Naive thymus-derived CD4-positive, alpha-beta T cell (primary cell): Measurements from ENCODE around the gene CD58. TPM values are rescaled to one million over a fixed set of nuclear protein-coding genes. Genes with fewer than 3 reads are reported as not detected.
A peak's percentile ranks its signal among the peaks of the same experiment; 100 is the strongest.

Source experiments
- ATAC-seq: fragments of 150-1000 bp; cut with Tn5 transposase; 2 replicates; pipeline ENCODE4 v1.10.0; 2021; ENCODE audit warnings: mild to moderate bottlenecking, moderate library complexity
- CTCF ChIA-PET: fragments of 350-600 bp; sonication (Branson Sonifier 250); formaldehyde crosslinking; loops from one replicate; lab custom pipeline; 2021; ENCODE audit warnings: antibody characterized with exemption; lab: Charles Lee
- POLR2A ChIA-PET: fragments of 350-600 bp; sonication (Branson Sonifier 250); formaldehyde crosslinking; loops from one replicate; lab custom pipeline; 2021; ENCODE audit warnings: antibody characterized with exemption, inconsistent platforms; lab: Charles Lee
- DNase-seq, 9 donors: peaks; one replicate each; pipeline versions ENCODE4 v3.0.0 to v3.0.0-alpha.2; 2020 to 2022; ENCODE audit warnings: mixed read lengths in 1 of 9
- H3K27ac ChIP-seq: one replicate; pipeline ENCODE4 v1.7.0; 2013; ENCODE audit warnings: mild to moderate bottlenecking, low read depth, low read length, moderate library complexity
- H3K27me3 ChIP-seq, 2 donors: one replicate each; pipeline ENCODE4 v1.7.0; 2013; ENCODE audit warnings: low read length in 2 of 2, mild to moderate bottlenecking in 2 of 2, moderate library complexity in 2 of 2; ENCODE audit not compliant: control insufficient read depth in 2 of 2, insufficient read depth in 2 of 2
- H3K36me3 ChIP-seq, 3 experiments: 1 replicate in 2 of 3; 2 replicates in 1 of 3; pipeline ENCODE4 v1.7.0; 2013; ENCODE audit warnings: low read length in 3 of 3, mild to moderate bottlenecking in 3 of 3, moderate library complexity in 1 of 3; ENCODE audit not compliant: insufficient read depth in 3 of 3, control insufficient read depth in 2 of 3
- H3K4me1 ChIP-seq, 2 donors: one replicate each; pipeline ENCODE4 v1.7.0; 2013; ENCODE audit warnings: low read length in 2 of 2, mild to moderate bottlenecking in 2 of 2, moderate library complexity in 1 of 2; ENCODE audit not compliant: control insufficient read depth in 2 of 2, insufficient read depth in 2 of 2
- H3K4me3 ChIP-seq: 2 replicates; pipeline ENCODE4 v1.7.0; 2013; ENCODE audit warnings: mild to moderate bottlenecking, low read length
- H3K9me3 ChIP-seq, 3 experiments: 1 replicate in 2 of 3; 2 replicates in 1 of 3; pipeline ENCODE4 v1.7.0; 2013; ENCODE audit warnings: low read length in 3 of 3; ENCODE audit not compliant: control insufficient read depth in 2 of 3
- H3K27ac Mint-ChIP-seq, 9 donors: one replicate each; pipeline ENCODE4 v1.8.0; 2020 to 2022; ENCODE audit warnings: mixed read lengths in 9 of 9, mild to moderate bottlenecking in 8 of 9, moderate library complexity in 5 of 9, inconsistent platforms in 2 of 9
- H3K27me3 Mint-ChIP-seq, 5 donors: one replicate each; pipeline ENCODE4 v1.8.0; 2021 to 2022; ENCODE audit warnings: mixed read lengths in 5 of 5, mild to moderate bottlenecking in 1 of 5
- H3K36me3 Mint-ChIP-seq, 5 donors: one replicate each; pipeline ENCODE4 v1.8.0; 2020 to 2022; ENCODE audit warnings: mixed read lengths in 5 of 5, mild to moderate bottlenecking in 3 of 5, inconsistent platforms in 1 of 5
- H3K4me1 Mint-ChIP-seq, 7 donors: one replicate each; pipeline ENCODE4 v1.8.0; 2020 to 2022; ENCODE audit warnings: mixed read lengths in 7 of 7, mild to moderate bottlenecking in 3 of 7, inconsistent platforms in 1 of 7
- H3K4me3 Mint-ChIP-seq, 10 donors: one replicate each; pipeline ENCODE4 v1.8.0; 2020 to 2022; ENCODE audit warnings: mild to moderate bottlenecking in 10 of 10, mixed read lengths in 10 of 10, moderate library complexity in 6 of 10, inconsistent platforms in 2 of 10
- H3K9me3 Mint-ChIP-seq, 11 donors: one replicate each; pipeline ENCODE4 v1.8.0; 2020 to 2022; ENCODE audit warnings: mixed read lengths in 11 of 11, mild to moderate bottlenecking in 4 of 11, inconsistent platforms in 1 of 11, moderate library complexity in 1 of 11
- intact Hi-C, 2 donors: fragments of 100-400 bp; cut with micrococcal nuclease; formaldehyde crosslinking; loops; one replicate each; pipeline ENCODE4 v1.15.1; 2023
- polyA plus RNA-seq, 2 donors: library from polyadenylated mRNA; unstranded; fragments of 300-500 nt; fragmentation: Illumina TruSeq; gene quantifications; one replicate each; pipeline ENCODE4 v1.2.3, GENCODE V29; 2021
- total RNA-seq, 6 experiments: library from RNA in 5 of 6; stranded (reverse) in 5 of 6; gene quantifications; 1 replicate in 5 of 6; 2 replicates in 1 of 6; pipeline ENCODE4 v1.2.3 and lab custom pipeline; 2021 to 2026

The CD58 gene
- total and polyA plus RNA-seq, 7 experiments from 2014 or later = 1.3 to 35.0 (median 4.0) TPM

DNA sequence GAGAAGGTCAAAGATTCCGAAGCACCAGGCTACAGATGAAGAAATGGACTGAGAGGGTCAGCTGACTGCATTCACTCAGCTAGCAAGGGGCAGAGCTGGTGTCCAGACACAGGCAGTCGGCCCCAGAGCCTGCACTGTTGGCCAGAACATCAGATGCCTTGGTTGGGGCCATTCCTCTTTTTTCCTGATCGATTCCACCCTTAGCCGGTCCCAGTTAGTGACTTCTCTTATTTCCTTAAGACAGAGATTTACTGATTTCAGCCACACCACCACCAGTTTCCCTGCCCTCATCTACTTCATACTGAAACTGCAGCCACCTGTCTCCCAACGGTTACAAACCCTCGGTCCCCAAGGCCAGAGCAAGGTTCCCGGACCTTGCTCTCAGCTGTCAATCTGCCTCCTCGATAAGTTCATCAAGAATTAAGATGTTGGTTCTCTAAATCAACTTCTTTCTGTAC lies 11.5 kb downstream of the CD58 start:
- no peak overlapping the region for H3K4me3 Mint-ChIP-seq
- DNase-seq (no peak), ATAC-seq (no peak)
- no peaks in the 10 kb centered on the region for H3K9me3 ChIP-seq
- H3K4me1 ChIP-seq = peaks cover 0 to 30% of the 10 kb centered on the region in 2 donors
- H3K27ac ChIP-seq = no peak overlapping the region
- H3K27me3 Mint-ChIP-seq = no peaks in the 10 kb centered on the region
- peaks cover 0 to 33% (median 8%) of the 10 kb centered on the region in 5 donors for H3K36me3 Mint-ChIP-seq
- ChIA-PET CTCF (no interaction called here), POLR2A (interaction anchor here (0.7 kb wide), 1 partner anchor 60 kb away, joined by 3 read pairs; no protein-coding TSS in a partner anchor)
- H3K9me3 Mint-ChIP-seq = peaks cover 0 to 14% (median 3%) of the 10 kb centered on the region in 11 donors
- peaks cover 0 to 80% (median 9%) of the 10 kb centered on the region in 7 donors for H3K4me1 Mint-ChIP-seq
- intact Hi-C loops = loop anchor here in 1 of 2 donors (5.0 kb wide), 1 partner anchor 42 kb away; no protein-coding TSS in a partner anchor
- H3K27ac Mint-ChIP-seq = peak overlapping the region in 1 of 9 donors; percentile 51
- no peaks in the 10 kb centered on the region for H3K36me3 ChIP-seq
- no peaks in the 10 kb centered on the region for H3K27me3 ChIP-seq
- no peak overlapping the region for H3K4me3 ChIP-seq

DNA sequence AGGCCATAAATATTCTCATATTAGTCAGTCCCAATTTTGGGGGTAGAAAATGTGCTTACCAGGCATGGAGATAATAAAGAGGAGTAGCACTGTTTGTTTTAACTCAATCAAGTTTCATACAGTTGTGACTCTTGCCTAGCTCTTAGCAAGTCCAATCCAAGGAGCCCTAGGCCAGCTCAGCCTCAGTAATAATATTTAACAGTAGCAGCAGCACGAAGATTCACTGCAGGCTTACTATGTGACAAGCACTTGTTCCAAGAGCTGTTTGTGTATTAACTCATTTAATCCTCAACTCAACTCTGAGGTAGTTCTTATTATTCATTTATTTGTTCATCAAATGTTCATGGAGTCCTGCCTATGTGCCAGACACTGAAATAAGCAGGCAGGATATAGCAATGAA lies 12.3 kb downstream of the CD58 start:
- peaks cover 0 to 9% (median 0%) of the 10 kb centered on the region in 11 donors for H3K9me3 Mint-ChIP-seq
- H3K4me1 ChIP-seq = peaks cover 0 to 30% of the 10 kb centered on the region in 2 donors
- ChIA-PET POLR2A (no interaction called here), CTCF (no interaction called here)
- H3K36me3 Mint-ChIP-seq = peaks cover 0 to 28% (median 4%) of the 10 kb centered on the region in 5 donors
- no peaks in the 10 kb centered on the region for H3K27me3 ChIP-seq
- no peak overlapping the region for H3K4me3 Mint-ChIP-seq
- no peak overlapping the region for H3K4me3 ChIP-seq
- no peak for ATAC-seq
- H3K36me3 ChIP-seq = no peaks in the 10 kb centered on the region
- peak overlapping the region in 1 of 9 donors; percentile 7 for H3K27ac Mint-ChIP-seq
- H3K27me3 Mint-ChIP-seq = no peaks in the 10 kb centered on the region
- DNase-seq = no peak
- peaks cover 0 to 79% (median 12%) of the 10 kb centered on the region in 7 donors for H3K4me1 Mint-ChIP-seq
- H3K27ac ChIP-seq = no peak overlapping the region
- H3K9me3 ChIP-seq = no peaks in the 10 kb centered on the region
- intact Hi-C loops = loop anchor here in 1 of 2 donors (5.0 kb wide), 1 partner anchor 41 kb away; no protein-coding TSS in a partner anchor

- H3K9me3 ChIP-seq = no peaks in the 10 kb centered on the region
- no peak for DNase-seq
- intact Hi-C loops = loop anchor here in 1 of 2 donors (5.0 kb wide), 1 partner anchor 41 kb away; no protein-coding TSS in a partner anchor
- ChIA-PET CTCF (no interaction called here), POLR2A (no interaction called here)
- Mint-ChIP-seq H3K36me3 (peaks cover 0 to 29% (median under 1%) of the 10 kb centered on the region in 5 donors), H3K4me3 (no peak overlapping the region), H3K27ac (no peak overlapping the region), H3K4me1 (peaks cover 0 to 80% (median 16%) of the 10 kb centered on the region in 7 donors), H3K9me3 (peaks cover 0 to 6% (median 0%) of the 10 kb centered on the region in 11 donors), H3K27me3 (no peaks in the 10 kb centered on the region)
- no peak overlapping the region for H3K4me3 ChIP-seq
- H3K36me3 ChIP-seq = no peaks in the 10 kb centered on the region
- H3K4me1 ChIP-seq = peaks cover 0 to 30% of the 10 kb centered on the region in 2 donors
- no peak overlapping the region for H3K27ac ChIP-seq
- ATAC-seq = no peak
- H3K27me3 ChIP-seq = no peaks in the 10 kb centered on the region
These were observed 12.7 kb downstream of the CD58 start for GRCh38 chr1:116558140-116558549.

DNA sequence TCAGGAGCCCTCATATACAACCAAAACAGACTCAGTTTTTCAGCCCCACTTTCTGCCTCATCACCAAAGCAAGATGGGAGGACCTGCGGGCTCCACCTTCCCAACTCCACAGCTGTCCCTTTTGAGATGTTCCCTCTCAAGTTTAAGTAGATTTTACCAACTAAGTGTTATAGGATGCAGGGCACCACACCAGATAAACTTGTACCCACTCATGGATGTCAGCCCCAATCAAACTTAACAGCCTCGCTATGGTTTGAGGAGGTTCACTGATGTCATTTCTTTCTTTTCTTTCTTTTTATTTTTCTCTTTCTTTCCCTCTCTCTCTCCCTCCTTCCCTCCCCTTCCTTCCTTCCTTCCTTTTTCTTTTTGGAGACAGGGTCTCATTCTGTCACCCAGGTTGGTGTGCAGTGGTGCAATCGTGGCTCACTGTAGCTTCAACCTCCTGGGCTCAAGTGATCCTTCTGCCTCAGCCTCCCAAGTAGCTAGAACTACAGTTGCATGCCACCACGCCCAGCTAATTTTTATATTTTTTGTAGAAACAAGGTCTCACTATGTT lies 13.4 kb downstream of the CD58 start:
- peak overlapping the region in 1 of 9 donors; percentile 62 for H3K27ac Mint-ChIP-seq
- peaks cover 0 to 2% (median 0%) of the 10 kb centered on the region in 11 donors for H3K9me3 Mint-ChIP-seq
- no peaks in the 10 kb centered on the region for H3K27me3 Mint-ChIP-seq
- H3K4me3 Mint-ChIP-seq = peak overlapping the region in 1 of 10 donors; percentile 33
- DNase-seq (no peak), ATAC-seq (no peak)
- H3K36me3 ChIP-seq = no peaks in the 10 kb centered on the region
- intact Hi-C loops = loop anchor here in 1 of 2 donors (5.0 kb wide), 1 partner anchor 40 kb away; no protein-coding TSS in a partner anchor
- ChIA-PET CTCF (interaction anchor here (1.2 kb wide), 1 partner anchor 12 kb away, joined by 3 read pairs; no protein-coding TSS in a partner anchor), POLR2A (no interaction called here)
- no peaks in the 10 kb centered on the region for H3K27me3 ChIP-seq
- H3K27ac ChIP-seq = no peak overlapping the region
- no peaks in the 10 kb centered on the region for H3K9me3 ChIP-seq
- H3K4me1 Mint-ChIP-seq = peaks cover 0 to 76% (median 18%) of the 10 kb centered on the region in 7 donors
- H3K36me3 Mint-ChIP-seq = peaks cover 0 to 22% (median 0%) of the 10 kb centered on the region in 5 donors
- H3K4me3 ChIP-seq = no peak overlapping the region
- H3K4me1 ChIP-seq = peaks cover 0 to 30% of the 10 kb centered on the region in 2 donors

- H3K4me1 Mint-ChIP-seq = peaks cover 0 to 75% (median 18%) of the 10 kb centered on the region in 7 donors
- H3K9me3 ChIP-seq = no peaks in the 10 kb centered on the region
- intact Hi-C loops = loop anchor here in 1 of 2 donors (1.0 to 5.0 kb wide), 3 partner anchors 14 to 52 kb away; no protein-coding TSS in a partner anchor
- H3K27me3 ChIP-seq = no peaks in the 10 kb centered on the region
- no peaks in the 10 kb centered on the region for H3K27me3 Mint-ChIP-seq
- H3K9me3 Mint-ChIP-seq = peaks cover 0 to 2% (median 0%) of the 10 kb centered on the region in 11 donors
- no peak overlapping the region for H3K4me3 ChIP-seq
- H3K4me3 Mint-ChIP-seq = peak overlapping the region in 1 of 10 donors; percentile 33
- ATAC-seq (peak; percentile 91), DNase-seq (peak in 1 of 9 donors; percentile 72)
- peaks cover 0 to 19% (median 0%) of the 10 kb centered on the region in 5 donors for H3K36me3 Mint-ChIP-seq
- no peaks in the 10 kb centered on the region for H3K36me3 ChIP-seq
- H3K4me1 ChIP-seq = peaks cover 0 to 27% of the 10 kb centered on the region in 2 donors
- CTCF ChIA-PET = interaction anchor here (0.7 to 1.2 kb wide), 2 partner anchors 13 to 407 kb away, joined by 3 read pairs; no protein-coding TSS in a partner anchor
- no peak overlapping the region for H3K27ac ChIP-seq
- H3K27ac Mint-ChIP-seq = peak overlapping the region in 1 of 9 donors; percentile 70
- POLR2A ChIA-PET = no interaction called here
These were observed 14.4 kb downstream of the CD58 start for GRCh38 chr1:116556289-116557006.

GRCh38 chr1:116554924-116555323 lies 15.9 kb downstream of the CD58 start:
- Histone ChIP-seq H3K27ac (no peak overlapping the region), H3K4me1 (peaks cover 0 to 19% of the 10 kb centered on the region in 2 donors), H3K36me3 (no peaks in the 10 kb centered on the region), H3K4me3 (no peak overlapping the region), H3K27me3 (no peaks in the 10 kb centered on the region), H3K9me3 (no peaks in the 10 kb centered on the region)
- ChIA-PET POLR2A (no interaction called here), CTCF (no interaction called here)
- Mint-ChIP-seq H3K27ac (no peak overlapping the region), H3K4me1 (peaks cover 0 to 74% (median 18%) of the 10 kb centered on the region in 7 donors), H3K4me3 (no peak overlapping the region), H3K27me3 (no peaks in the 10 kb centered on the region), H3K36me3 (peaks cover 0 to 29% (median 0%) of the 10 kb centered on the region in 5 donors), H3K9me3 (peaks cover 0 to 2% (median 0%) of the 10 kb centered on the region in 11 donors)
- intact Hi-C loops = loop anchor here (2.0 to 5.0 kb wide), 2 partner anchors 38 to 46 kb away; no protein-coding TSS in a partner anchor
- DNase-seq = no peak
- no peak for ATAC-seq
